GM12891 (cell line): Measurements from ENCODE around the gene IL10RA.
"Not testable (repeated sequence)": the region's sequence is repeated elsewhere in the genome, so short reads cannot be mapped to it uniquely, and the experiment has no call there.

Source experiments
- DNase-seq: peaks from one replicate; pipeline ENCODE4 v3.0.0; 2011; ENCODE audit warnings: low spot score; ENCODE audit not compliant: insufficient read length
- FAIRE-seq: peaks from 2 replicates; lab custom pipeline; 2011; peaks lifted over from hg19 to GRCh38; lab: Jason Lieb, UNC
- PAX5 ChIP-seq: IDR thresholded peaks from 2 replicates; pipeline ENCODE4 v1.6.1; 2011; ENCODE audit warnings: low read length, moderate library complexity, mild to moderate bottlenecking; ENCODE audit not compliant: insufficient read depth, severe bottlenecking
- POLR2A ChIP-seq: IDR thresholded peaks from 2 replicates; pipeline ENCODE4 v1.6.1; 2011; ENCODE audit warnings: low read depth, low read length, control low read depth
- POLR2AphosphoS5 ChIP-seq: IDR thresholded peaks from 2 replicates; pipeline ENCODE4 v1.6.1; 2011; ENCODE audit warnings: low read depth, low read length, control low read depth
- POU2F2 ChIP-seq: IDR thresholded peaks from 2 replicates; pipeline ENCODE4 v1.6.1; 2011; ENCODE audit warnings: low read depth, mild to moderate bottlenecking, control low read depth, low read length, moderate library complexity
- SPI1 ChIP-seq: IDR thresholded peaks from 2 replicates; pipeline ENCODE4 v1.6.1; 2011; ENCODE audit warnings: low read depth, low read length, control low read depth
- TAF1 ChIP-seq: IDR thresholded peaks from 2 replicates; pipeline ENCODE4 v1.6.1; 2011; ENCODE audit warnings: low read depth, low read length, control low read depth

The IL10RA gene

GRCh38 chr11:118005224-118006152 lies 19.3 kb downstream of the IL10RA start:
- TF ChIP-seq POU2F2, result no peak
- TF ChIP-seq POLR2A, result no peak
- no peak for TF ChIP-seq PAX5
- no peak for TF ChIP-seq SPI1
- TF ChIP-seq POLR2AphosphoS5, result no peak
- TF ChIP-seq TAF1, result no peak
- FAIRE-seq (no peak), DNase-seq (no peak)

- FAIRE-seq, result no peak
- no peak for TF ChIP-seq PAX5
- peak; percentile 27; the same call in 1 of the 2 replicates for TF ChIP-seq SPI1
- no peak for TF ChIP-seq POLR2A
- no peak for TF ChIP-seq TAF1
These were observed 19.9 kb downstream of the IL10RA start for GRCh38 chr11:118006153-118006534.

GRCh38 chr11:118007040-118007439 lies 20.8 kb downstream of the IL10RA start:
- peak; percentile 87 for FAIRE-seq
- no peak for DNase-seq

More at GRCh38 chr11:118006153-118006534, 19.9 kb downstream of the IL10RA start:
- no peak for DNase-seq

GRCh38 chr11:118007563-118008270 lies 21.5 kb downstream of the IL10RA start:
- FAIRE-seq, result peak; percentile 72
- not testable (repeated sequence) for DNase-seq
- TF ChIP-seq SPI1, result peak; percentile 83

More at GRCh38 chr11:118007040-118007439, 20.8 kb downstream of the IL10RA start:
- TF ChIP-seq TAF1 (no peak), SPI1 (peak; percentile 19; the same call in 1 of the 2 replicates)

- TF ChIP-seq POU2F2 (no peak), POLR2A (no peak), TAF1 (no peak), SPI1 (no peak), PAX5 (no peak), POLR2AphosphoS5 (no peak)
- no peak for DNase-seq
- FAIRE-seq, result no peak
These were observed 22.2 kb downstream of the IL10RA start for GRCh38 chr11:118008271-118008911.

GRCh38 chr11:118009864-118010737 lies 23.9 kb downstream of the IL10RA start:
- DNase-seq (no peak), FAIRE-seq (peak; percentile 94)
- TF ChIP-seq TAF1 (no peak), PAX5 (no peak)

GRCh38 chr11:118010738-118011461 lies 24.7 kb downstream of the IL10RA start:
- peak; percentile 50 for DNase-seq
- TF ChIP-seq POLR2AphosphoS5, result peak; percentile 59; the same call in 1 of the 2 replicates
- TF ChIP-seq POLR2A, result no peak
- peak; percentile 87 for TF ChIP-seq POU2F2
- TF ChIP-seq TAF1, result no peak; the same call in 1 of the 2 replicates
- TF ChIP-seq SPI1, result peak; percentile 100
- TF ChIP-seq PAX5, result peak; percentile 39
- peak; percentile 89 for FAIRE-seq

- FAIRE-seq, result peak; percentile 88
- TF ChIP-seq POLR2AphosphoS5, result no peak
- peak; percentile 46; the same call in 1 of the 2 replicates for TF ChIP-seq SPI1
- TF ChIP-seq TAF1, result no peak
- DNase-seq, result no peak
These were observed 26.0 kb downstream of the IL10RA start for GRCh38 chr11:118012083-118012669.
